GM21447 (cell line): ENCODE results near the gene ROBO1.
"Not testable (repeated sequence)": the region's sequence is repeated elsewhere in the genome, so short reads cannot be mapped to it uniquely, and the experiment has no call there.

Experiments
- ATAC-seq: cut with Tn5 transposase; IDR thresholded peaks from one replicate; pipeline ENCODE4 v1.9.1; 2021; ENCODE audit not compliant: unreplicated experiment

Gene ROBO1

DNA sequence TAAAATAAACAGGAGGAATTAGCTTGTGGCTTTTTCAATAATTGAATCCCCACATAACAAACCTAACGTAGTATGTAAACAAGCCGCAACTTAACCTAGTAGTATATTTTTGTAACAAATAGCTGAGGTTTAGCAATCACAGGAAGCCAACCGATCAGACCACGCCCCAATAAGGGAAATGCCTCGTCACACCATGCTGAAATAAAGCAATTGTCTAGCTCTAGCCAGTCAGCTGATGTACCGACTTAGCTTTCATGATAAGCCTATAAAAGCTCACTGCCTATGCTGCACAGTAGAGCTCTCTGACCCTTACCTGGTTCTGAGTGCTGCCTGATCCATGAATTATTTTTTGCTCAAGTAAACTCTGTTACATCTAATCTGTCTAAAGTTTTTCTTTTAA lies 208.9 kb downstream of the ROBO1 start:
- ATAC-seq = no peak

GRCh38 chr3:79555655-79556054 lies 212.1 kb downstream of the ROBO1 start:
- no peak for ATAC-seq

DNA sequence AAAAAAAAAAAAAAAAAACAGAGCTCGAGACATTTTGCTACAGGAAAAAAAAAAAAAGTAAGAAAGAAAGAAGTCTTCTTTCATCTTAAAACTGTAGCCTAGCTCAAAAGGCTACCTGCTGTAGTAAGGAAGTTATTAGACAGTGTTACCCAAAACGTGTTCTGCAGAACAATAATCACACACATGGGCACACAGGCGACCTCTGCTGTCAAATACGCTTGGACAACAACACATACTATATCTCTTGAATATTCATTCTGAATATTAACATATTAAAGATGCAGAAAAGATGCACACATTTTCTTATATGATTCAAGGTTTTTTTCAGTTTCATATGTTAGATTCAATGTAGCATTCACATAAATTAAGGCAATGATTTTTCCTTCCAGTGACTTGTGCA lies 215.8 kb downstream of the ROBO1 start:
- no peak for ATAC-seq

- ATAC-seq = no peak
These were observed 216.4 kb downstream of the ROBO1 start for GRCh38 chr3:79551321-79551892.

DNA sequence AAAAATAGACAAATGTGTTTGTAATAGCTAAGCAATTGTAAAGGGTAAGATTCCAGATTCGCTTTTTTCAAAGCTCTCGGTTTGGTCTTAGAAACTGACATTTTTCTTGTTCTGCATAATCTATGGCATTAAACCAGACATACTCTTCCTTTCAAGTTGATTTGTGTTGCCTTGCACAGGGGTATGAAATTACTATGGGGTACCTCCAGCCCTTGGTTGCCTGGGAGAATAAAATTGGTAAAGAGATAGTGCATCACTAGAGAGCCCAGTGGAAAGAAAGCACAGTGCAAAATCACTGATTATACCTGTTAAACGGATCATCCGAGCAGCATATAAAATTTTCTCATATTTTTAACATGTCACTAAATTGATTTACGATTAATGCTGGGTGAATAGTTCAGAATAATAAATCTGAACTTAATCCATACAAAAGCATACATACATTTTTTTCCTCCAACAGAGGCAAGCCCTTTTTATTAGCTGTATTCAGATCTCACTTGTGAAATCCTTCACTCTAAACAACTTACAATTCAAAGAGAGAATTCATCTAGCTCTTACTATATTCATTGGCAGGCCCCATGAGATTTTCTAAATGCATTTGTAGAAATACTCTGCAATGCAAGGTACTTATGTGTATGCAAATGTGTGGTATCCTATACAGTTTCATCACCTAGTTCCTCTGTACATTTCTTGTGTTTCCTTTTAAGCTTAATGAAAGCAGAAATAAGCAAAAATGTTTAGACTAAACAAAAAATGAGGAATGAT lies 224.4 kb downstream of the ROBO1 start:
- no peak for ATAC-seq

DNA sequence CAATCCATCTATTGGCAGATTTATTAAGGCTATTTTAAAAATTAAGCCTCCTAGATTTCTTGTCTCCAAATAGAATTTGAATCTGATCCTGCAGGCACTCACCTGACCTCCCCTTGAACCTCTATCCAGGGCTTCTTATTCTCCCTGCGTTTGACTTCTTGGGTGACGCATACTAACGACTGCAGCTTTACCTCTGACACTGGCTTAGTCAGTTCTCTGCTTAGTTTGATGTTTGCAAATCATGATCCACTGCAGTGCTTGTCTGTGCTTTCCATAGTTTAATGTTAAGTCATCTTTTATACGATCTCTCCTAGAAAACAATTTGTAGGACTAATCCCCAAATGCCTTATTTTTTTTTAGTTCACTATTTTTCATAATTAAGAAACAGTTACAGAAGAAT lies 233.1 kb downstream of the ROBO1 start:
- ATAC-seq = no peak

GRCh38 chr3:79531566-79532295 lies 236.1 kb downstream of the ROBO1 start:
- ATAC-seq = no peak

- no peak for ATAC-seq
These were observed 246.5 kb downstream of the ROBO1 start for GRCh38 chr3:79521221-79521848.

DNA sequence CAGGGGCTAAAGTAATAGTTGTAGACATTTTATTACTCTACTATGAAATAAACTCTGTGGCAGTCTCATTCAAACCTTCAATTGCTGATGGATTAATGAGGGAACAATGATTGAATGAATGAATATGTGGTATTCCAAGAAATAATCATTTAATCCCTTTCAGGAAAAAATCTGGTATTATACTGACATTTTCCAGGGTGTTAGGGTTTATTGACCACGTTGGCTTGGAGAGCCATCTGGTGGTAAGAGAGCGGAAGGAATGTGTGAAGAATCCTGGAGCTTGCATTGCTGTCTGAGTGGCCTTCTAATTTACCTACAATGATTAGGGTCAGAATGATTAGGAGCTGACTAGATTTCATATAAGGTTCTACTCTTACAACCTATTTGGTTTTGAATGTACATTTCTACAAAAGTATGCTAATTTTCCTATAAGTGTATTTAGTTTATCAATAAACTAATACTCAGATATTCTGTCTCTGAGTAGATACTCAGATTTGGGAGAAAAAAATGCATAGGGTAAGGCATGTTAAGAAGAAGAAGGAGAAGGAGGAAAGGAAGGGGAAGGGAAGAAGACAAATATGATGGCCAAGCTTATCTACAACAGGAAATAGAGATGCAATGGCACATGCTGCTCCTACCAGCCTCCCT lies 249.9 kb downstream of the ROBO1 start:
- no peak for ATAC-seq

DNA sequence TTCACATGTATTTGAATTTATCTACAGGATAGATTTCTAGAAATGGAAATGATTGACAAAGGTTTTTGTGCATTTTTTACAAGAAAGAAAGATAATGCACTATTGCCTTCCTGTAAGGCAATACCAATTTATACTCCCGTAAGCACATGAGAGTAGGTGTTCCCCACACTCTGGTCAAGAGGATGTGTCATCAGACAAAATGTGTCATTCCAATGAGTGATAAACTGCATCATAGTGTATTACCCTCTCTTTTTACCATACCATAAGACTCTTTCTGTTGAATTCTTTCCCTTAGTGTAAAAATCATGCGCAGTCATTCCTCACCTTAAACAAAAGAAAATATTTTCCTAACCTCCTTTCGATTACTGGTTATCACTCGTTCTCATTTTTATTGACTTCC lies 251.0 kb downstream of the ROBO1 start:
- ATAC-seq = no peak

GRCh38 chr3:79515072-79515471 lies 252.7 kb downstream of the ROBO1 start:
- ATAC-seq = no peak

GRCh38 chr3:79514069-79514468 lies 253.7 kb downstream of the ROBO1 start:
- no peak for ATAC-seq

DNA sequence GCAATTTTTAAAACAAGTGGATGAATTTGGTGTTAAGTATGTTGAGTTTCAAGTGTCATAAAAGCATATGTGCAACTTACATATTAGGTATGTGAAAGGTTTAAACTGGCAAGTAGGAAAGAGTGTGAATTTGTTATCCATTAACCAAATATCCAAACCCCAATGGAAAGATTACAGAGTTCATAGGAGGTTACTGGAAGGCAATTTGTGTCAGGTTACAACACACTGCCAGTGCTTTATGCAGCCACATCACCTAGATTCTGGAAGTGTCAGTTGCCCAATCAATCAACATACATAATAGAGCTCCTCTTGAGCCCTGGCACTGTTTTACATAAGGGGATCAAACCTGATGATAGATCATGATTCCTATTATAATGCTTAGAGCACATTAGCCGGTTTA lies 261.0 kb downstream of the ROBO1 start:
- ATAC-seq = no peak

- ATAC-seq = not testable (repeated sequence)
These were observed 265.5 kb downstream of the ROBO1 start for GRCh38 chr3:79502216-79502681.

GRCh38 chr3:79497447-79498111 lies 270.2 kb downstream of the ROBO1 start:
- no peak for ATAC-seq

DNA sequence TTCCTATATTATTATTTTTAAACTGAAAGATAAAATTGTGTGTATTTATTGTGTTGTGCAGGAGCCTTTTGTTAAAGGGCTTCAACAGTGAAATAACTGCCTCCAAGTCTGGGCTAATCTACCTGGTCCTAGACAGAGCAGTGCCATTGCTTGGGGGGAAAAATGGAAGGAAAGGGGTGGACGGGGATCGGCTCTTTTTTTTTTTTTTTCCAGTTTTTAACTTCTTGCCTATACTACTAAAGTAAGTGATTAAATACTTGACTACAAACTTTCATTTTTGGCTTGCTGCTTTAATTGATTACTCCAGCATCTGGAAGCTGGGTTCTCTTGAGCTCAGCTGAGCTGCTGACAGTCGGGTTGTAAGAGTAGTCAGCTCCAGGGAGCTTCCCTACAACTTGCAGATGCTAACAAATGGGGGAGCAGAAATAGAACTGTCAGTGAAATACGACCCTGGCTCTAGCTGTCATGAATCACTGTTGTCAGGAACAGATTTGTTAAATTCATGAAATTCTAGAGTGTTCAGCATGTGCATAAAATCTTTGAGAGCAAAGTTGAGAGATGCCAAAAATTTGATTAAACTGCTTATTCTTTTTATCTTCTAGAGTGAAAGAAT lies 276.7 kb downstream of the ROBO1 start:
- no peak for ATAC-seq

GRCh38 chr3:79490165-79491028 lies 277.4 kb downstream of the ROBO1 start:
- ATAC-seq = no peak

DNA sequence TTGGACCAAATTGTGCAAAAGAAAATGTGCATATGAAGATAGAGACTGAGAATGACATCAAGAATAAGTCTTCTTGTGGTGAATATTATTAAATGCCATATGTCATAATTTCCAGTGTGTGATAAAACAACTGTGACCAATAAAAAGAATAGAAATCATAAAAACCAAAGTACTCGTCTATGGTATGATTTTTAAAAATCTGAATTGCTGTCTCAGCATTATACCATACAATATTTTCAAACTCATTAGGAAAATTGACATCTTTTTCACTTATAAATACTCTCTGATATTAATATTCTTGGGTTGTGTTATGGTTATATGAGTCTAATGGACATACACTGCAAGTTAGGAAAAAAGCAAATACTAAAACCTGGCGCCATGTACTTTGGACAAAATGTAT lies 279.4 kb downstream of the ROBO1 start:
- ATAC-seq = no peak

GRCh38 chr3:79480746-79481145 lies 287.1 kb downstream of the ROBO1 start:
- ATAC-seq = no peak
